GM15510 (cell line): ENCODE data around the gene SLC6A16.

ENCODE experiments used
- POLR2A ChIP-seq: IDR thresholded peaks from 3 replicates; pipeline ENCODE4 v1.6.1; 2011; ENCODE audit warnings: borderline replicate concordance; ENCODE audit not compliant: insufficient read length; ENCODE audit errors: extremely low read depth

The SLC6A16 gene

DNA sequence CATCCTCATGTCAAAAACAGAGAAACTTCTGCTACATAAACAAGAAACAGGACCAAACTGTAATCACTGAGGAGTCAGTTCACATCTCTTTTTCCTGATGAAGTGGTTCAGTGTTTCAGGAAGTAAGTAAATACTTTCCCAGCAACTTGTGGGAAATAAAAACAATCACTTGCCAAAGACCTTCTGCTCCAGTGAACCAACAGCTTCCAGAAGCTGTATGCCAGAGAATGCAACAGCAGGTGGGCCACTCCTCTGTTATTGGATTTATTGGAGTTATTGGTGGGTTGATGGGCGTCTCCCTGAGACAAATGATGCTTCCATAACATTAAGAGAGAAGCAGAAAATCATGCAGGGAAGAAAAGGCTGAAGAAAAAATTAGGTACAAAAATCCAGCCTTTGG lies 9.9 kb downstream of the SLC6A16 start:
- TF ChIP-seq POLR2A: no peak

DNA sequence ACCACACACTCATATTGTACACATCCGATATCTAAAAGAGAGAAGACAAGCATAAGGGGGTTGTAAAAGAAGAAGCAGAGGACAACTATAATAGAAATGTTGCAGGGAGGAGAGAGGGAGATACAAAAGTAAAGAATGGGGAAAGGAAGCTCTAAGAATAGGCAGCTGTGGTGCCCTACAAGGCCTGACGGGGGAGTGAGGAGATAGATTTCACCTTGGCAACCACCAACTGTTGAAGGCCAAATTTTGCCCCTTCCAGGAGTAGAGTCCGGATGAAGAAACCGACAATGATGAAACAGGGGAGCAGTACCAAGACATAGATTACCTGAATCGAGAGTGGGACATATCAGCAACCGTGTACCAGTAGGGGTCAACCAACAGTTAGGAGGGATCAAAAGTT lies 15.9 kb downstream of the SLC6A16 start:
- no peak for TF ChIP-seq POLR2A

DNA sequence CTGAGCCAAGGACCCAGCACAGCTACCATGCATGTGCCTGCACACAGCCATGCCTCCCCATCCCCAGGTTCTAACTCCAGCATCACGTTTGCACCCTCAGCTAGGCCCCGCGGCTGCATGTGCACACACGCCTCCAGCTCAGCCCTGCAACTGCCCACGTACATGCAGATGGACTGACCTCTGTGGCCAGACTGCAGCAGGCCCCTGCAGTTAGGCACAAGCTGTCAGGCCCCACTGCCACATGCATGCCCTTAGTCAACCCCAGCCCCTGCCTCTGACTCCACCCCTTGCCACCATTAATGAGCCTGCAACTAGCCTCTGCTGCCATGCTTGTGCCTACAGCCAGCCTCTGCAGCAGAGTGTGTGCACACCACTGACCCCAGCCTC lies 23.1 kb downstream of the SLC6A16 start:
- no peak for TF ChIP-seq POLR2A

DNA sequence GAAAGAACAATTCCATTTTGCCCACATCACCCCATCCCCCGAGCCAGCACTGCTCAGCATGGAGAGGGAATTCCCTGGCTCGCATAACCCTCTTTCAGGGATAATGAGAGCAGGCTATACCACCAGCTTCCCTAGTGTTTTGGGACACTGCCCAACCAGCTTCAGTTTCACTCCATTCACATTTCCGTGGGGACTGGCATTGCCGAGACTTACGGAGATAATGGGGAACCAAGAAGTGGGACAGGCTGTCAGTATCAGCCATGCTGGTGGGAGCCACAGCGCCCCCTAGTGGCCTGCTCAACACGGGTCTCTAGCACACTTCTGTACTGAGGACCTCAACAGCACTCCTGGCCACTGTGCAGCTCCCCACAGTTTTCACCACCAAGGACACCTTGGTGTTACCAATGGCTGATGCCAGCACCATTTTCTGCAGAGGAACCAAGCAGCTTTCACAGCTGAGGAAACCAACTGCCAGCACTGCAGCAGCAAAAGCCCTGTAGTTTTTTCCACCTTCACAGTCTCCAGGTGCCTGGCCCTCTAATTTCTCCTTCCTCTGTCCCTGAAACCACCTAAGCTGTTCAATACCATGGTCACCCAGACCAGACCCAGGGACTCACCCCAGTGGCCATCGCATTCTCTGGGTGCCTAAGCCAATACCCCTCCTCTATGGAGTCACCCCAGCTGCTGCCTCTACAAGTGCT lies 23.7 kb downstream of the SLC6A16 start:
- TF ChIP-seq POLR2A: no peak

DNA sequence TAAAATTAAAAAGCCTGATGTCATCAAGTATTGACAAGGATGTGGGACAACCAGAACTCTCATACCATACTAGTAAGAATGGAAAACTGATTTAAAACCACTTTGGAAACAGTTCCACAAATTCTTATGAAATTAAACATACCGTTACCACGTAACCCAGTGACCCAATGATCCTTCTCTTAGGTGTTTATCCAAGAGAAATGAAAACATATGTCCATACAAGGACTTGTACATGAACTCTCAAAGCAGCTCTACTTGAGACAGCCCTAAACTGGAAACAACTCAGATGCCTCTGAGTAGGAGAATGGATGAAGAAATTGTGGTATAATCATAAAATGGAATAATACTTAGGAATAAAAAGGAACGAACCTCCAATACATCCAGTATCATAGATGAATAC lies 27.6 kb downstream of the SLC6A16 start:
- TF ChIP-seq POLR2A: no peak

DNA sequence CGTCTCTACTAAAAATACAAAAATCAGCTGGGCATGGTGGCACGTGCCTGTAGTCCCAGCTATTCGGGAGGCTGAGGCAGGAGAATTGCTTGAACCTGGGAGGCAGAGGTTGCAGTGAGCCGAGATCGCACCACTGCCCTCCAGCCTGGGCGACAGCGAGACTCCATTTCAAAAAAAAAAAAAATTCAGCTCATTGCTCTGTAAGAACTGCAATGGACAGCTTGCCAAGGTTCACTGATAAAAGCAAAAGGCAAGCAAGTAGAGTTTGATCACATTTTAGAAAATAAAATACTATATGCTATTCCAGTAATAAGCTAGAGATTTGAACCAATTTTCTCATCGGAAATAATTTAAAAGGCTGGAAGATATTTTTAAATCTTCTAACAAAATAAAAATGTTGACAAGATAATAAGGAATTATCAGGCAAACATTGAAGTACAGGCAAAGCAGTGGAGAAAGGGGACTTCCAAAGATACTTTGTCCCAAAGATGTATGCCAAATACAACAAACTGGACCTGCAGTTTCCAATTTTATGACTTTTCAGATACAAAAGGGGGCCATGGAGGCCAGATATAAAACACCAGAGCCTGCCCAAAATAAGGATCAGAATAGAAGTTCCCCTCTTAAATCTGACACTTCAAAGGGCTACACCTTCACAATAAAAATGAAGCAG lies 29.6 kb downstream of the SLC6A16 start:
- no peak for TF ChIP-seq POLR2A

DNA sequence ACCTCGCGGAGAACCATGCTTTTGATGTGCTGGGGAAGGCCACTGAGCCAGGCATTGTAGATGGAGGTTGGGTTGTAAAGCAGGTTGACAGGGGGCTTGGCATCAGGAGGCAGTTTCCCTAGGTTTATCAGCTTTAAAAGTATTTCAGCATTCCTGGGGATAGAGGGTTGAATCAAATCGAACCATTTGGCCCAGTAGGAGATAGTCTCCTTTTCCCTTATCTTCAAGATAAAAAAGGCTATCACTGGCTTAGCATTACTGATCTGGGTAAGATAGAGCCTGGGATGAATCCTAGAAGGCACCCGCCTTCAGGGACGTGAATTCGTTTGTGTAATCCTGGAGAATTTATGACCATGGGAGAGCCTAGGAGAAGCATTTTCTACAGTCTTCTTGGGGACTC lies 30.6 kb downstream of the SLC6A16 start:
- TF ChIP-seq POLR2A: no peak

DNA sequence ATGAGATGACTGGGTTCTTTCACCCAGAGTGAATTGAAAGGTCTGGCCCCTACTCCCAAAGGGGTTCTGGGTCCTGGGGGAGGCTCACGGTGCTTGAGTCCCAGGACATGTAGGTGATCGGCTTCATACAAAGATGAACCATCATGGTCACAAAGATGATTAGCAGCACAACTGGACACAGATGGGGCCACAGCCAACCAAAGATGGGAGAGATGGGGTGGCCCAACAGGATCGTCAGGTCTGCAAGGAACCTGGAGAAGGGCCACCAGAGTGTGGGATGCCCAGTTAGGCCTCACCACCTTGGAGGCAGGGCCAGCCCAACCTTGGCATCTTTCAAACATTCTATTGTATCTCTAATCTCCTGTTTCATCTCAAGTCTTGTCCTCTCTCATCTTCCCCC lies 34.5 kb downstream of the SLC6A16 start:
- TF ChIP-seq POLR2A: no peak

DNA sequence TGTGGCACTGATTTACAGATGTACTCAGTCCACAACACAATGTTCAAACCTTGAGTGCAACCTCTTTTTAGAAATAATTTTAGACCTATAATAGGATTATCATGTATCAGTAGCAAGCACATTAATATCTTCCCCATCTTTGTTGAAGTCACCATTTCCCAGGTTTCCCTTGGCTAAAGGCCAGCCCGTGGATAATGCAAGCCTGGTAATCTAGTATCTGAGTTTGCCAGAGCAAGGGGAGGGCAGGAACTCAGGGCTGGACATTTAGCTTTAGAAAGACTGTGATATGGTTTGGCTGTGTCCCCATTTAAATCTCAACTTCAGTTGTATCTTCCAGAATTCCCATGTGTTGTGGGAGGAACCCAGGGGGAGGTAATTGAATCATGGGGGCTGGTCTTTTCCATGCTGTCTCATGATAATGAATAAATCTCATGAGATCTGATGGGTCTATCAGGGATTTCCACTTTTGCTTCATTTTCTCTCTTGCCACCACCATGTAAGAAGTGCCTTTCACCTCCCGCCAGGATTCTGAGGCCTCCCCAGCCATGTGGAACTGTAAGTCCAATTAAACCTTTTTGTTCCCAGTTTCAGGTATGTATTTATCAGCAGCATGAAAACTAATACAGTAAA lies 37.7 kb downstream of the SLC6A16 start:
- TF ChIP-seq POLR2A: no peak

DNA sequence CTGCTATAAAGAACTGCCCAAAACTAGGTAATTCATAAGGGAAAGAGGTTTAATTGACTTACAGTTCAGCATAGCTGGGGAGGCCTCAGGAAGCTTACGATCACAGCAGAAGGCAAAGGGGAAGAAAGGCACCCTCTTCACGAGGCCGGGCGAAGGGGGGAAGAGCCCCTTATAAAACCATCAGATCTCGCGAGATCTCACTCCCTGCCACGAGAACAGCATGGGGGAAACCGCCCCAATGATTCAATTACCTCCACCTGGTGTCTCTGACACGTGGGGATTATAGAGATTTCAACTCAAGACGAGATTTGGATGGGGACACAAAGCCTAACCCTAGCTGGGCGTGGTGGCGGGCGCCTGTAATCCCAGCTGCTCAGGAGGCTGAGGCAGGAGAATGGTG lies 42.8 kb downstream of the SLC6A16 start:
- TF ChIP-seq POLR2A: no peak

DNA sequence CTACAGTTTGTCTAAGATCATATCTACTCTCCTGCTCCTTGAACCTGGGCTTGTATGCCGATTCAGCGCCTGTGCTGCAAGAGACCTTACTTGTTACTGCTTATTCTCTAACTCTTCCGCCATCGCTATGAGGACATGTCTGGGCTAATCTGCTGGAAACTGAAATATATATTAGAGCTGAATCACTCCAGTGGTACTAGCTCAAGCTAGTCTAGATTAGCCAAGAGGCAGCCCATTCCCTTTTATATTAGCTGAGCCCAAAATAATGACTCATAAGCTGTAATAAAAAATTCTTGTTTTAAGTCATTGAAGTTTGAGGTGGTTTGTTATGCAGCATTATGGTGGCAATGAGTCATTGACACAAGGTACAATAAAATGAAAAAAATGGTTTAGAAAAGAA lies 52.8 kb downstream of the SLC6A16 start:
- no peak for TF ChIP-seq POLR2A

DNA sequence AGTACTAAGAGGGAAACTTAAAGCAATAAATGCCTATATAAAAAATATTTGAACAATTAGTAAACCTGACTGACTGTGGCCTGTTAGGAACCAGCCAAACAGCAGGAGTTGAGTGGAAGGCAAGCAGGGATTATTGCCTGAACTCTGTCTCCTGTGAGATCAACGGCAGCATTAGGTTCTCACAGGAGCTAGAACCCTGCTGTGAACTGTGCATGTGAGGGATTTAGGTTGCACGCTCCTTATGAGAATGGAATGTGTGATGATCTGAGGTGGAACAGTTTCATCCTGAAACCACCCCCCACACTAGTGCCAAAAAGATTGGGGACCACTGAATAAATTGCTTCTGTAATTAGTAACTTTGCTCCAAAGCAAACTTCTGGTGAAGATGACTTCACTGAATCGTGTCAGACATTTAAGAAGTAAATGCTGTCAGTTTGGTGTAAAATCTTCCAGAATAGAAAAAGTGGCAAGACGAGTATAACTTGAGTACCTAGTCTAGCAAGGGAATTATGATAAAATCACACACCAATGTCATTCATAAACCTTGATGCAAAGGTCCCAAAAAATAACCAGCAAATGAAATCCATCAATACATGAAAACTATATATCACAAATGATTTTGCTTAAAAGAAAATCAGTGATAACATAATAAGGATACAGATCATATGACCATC lies 53.8 kb downstream of the SLC6A16 start:
- TF ChIP-seq POLR2A: no peak

DNA sequence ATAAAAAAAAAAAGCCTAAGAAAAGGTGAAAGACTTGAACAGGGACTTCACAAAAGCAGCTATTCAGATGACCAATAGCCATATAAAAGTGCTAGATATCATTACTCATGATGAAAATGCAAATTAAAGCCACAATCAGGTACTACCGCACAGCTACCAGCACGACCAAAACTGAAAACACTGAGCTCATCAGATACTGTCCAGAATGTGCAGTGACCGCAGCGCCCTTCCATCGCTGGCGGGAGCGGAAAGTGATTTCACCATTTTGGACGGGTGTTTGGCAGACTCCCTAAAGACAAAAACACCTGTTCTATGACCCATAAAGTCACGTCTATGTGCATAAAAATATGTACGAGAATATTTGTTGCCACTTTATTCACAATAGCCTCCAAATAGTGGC lies 60.7 kb downstream of the SLC6A16 start:
- no peak for TF ChIP-seq POLR2A

DNA sequence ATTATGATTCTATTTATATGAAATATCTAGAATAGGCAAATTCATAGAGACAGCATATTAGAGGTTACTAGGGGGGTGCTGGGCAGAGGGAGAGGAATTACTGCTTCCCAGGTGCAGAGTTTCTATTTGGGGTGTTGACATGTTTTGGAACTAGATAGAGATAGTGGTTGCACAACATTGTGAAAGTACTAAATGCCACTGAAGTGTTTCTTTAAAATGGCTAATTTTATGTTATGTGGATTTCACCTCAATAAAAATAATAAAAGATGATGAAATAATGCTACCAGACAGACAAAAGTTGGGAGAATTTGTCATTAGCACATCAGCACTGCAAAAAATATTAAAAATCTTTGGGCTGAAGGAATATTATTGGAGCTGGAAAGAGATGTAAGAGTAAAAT lies 63.4 kb downstream of the SLC6A16 start:
- no peak for TF ChIP-seq POLR2A

DNA sequence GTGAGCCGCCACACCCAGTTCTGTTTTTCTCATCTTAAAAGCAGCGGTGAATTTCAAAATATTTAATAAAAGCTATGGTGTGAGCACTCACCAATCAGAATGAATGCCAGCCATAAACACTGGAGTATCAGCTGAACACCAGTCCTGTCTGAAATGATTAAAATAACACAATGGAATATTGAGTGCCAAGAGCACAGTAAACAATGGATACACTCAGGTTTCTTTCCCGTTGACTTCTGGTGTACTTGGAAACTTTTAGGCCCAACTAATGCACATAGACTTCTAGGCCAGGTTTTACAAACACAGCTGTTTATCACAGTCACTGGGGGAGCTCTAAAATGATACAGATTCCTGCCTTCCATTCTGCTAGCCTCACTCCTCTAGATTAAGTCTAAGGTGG lies 68.3 kb downstream of the SLC6A16 start:
- no peak for TF ChIP-seq POLR2A
